Measurements from ENCODE around the gene TAMALIN.

The TAMALIN gene

GRCh38 chr12:52014567-52015530 lies 8.1 kb downstream of the TAMALIN start:
- DNase-seq (ENCODE audit: low read depth) = no peak

- no peak for DNase-seq (ENCODE audit: low read depth)
Measured at GRCh38 chr12:52015532-52016041, 8.8 kb downstream of the TAMALIN start.

GRCh38 chr12:52018433-52019112 lies 11.8 kb downstream of the TAMALIN start:
- DNase-seq (ENCODE audit: low read depth) = no peak

GRCh38 chr12:52019113-52019770 lies 12.5 kb downstream of the TAMALIN start:
- DNase-seq (ENCODE audit: low read depth) = no peak

- DNase-seq (ENCODE audit: low read depth) = no peak
Measured at GRCh38 chr12:52020539-52021336, 14.0 kb downstream of the TAMALIN start.

- no peak for DNase-seq (ENCODE audit: low read depth)
Measured at GRCh38 chr12:52022841-52023181, 16.1 kb downstream of the TAMALIN start.

- DNase-seq (ENCODE audit: low read depth) = no peak
Measured at GRCh38 chr12:52023182-52023975, 16.6 kb downstream of the TAMALIN start.

GRCh38 chr12:52023976-52024688 lies 17.4 kb downstream of the TAMALIN start:
- DNase-seq (ENCODE audit: low read depth) = no peak

- no peak for DNase-seq (ENCODE audit: low read depth)
Measured at GRCh38 chr12:52024845-52025230, 18.1 kb downstream of the TAMALIN start.

GRCh38 chr12:52026263-52026662 lies 19.5 kb downstream of the TAMALIN start:
- no peak for DNase-seq (ENCODE audit: low read depth)

GRCh38 chr12:52027085-52027843 lies 20.5 kb downstream of the TAMALIN start:
- DNase-seq (ENCODE audit: low read depth) = no peak

GRCh38 chr12:52029685-52030084 lies 22.9 kb downstream of the TAMALIN start:
- no peak for DNase-seq (ENCODE audit: low read depth)

- no peak for DNase-seq (ENCODE audit: low read depth)
Measured at GRCh38 chr12:52032446-52032803, 25.7 kb downstream of the TAMALIN start.

GRCh38 chr12:52032804-52033445 lies 26.2 kb downstream of the TAMALIN start:
- peak; percentile 75 for DNase-seq (ENCODE audit: low read depth)

GRCh38 chr12:52033446-52034140 lies 26.8 kb downstream of the TAMALIN start:
- no peak for DNase-seq (ENCODE audit: low read depth)

- no peak for DNase-seq (ENCODE audit: low read depth)
Measured at GRCh38 chr12:52035190-52035589, 28.4 kb downstream of the TAMALIN start.

- DNase-seq (ENCODE audit: low read depth) = no peak
Measured at GRCh38 chr12:52035926-52036325, 29.2 kb downstream of the TAMALIN start.

- DNase-seq (ENCODE audit: low read depth) = no peak
Measured at GRCh38 chr12:52036587-52037171, 29.9 kb downstream of the TAMALIN start.

Data from GM04503 (cell line).